K562 (cell line): ENCODE data around the gene MYO5C. TPM values are rescaled to one million over a fixed set of nuclear protein-coding genes. Genes with fewer than 3 reads are reported as not detected.

Experiments
- ELF4 ChIP-seq: fragments of 450-650 bp; formaldehyde crosslinking; IDR thresholded peaks from 2 replicates; pipeline ENCODE4 v1.4.0; 2022; ENCODE audit warnings: missing genetic modification characterization
- ETV1 ChIP-seq: fragments of 450-650 bp; conservative IDR thresholded peaks from 2 replicates; pipeline ENCODE4 v1.6.1; 2016; ENCODE audit warnings: missing genetic modification characterization, control low read depth, low read depth, missing compliant biosample characterization
- HMGN3 ChIP-seq: IDR thresholded peaks from 2 replicates; pipeline ENCODE4 v1.6.1; 2011; ENCODE audit warnings: borderline replicate concordance, low read depth, mild to moderate bottlenecking, mixed read lengths, low read length; ENCODE audit not compliant: insufficient read length; ENCODE audit errors: extremely low read depth
- HNRNPL ChIP-seq: fragments of 200-400 bp; formaldehyde crosslinking; IDR thresholded peaks from 2 replicates; pipeline ENCODE4 v1.6.1; 2017; ENCODE audit warnings: low read depth, mild to moderate bottlenecking, low read length
- PTRF ChIP-seq: fragments of 450-650 bp; IDR thresholded peaks from 2 replicates; pipeline ENCODE4 v1.6.1; 2016; ENCODE audit warnings: mild to moderate bottlenecking, missing genetic modification characterization, missing compliant biosample characterization
- SNRNP70 ChIP-seq: fragments of 200-400 bp; formaldehyde crosslinking; optimal IDR thresholded peaks from 2 replicates; pipeline ENCODE3; 2017; ENCODE audit warnings: low read depth, low read length
- ZKSCAN1 ChIP-seq: fragments of 150-350 bp; IDR thresholded peaks from 2 replicates; pipeline ENCODE4 v1.6.1; 2016; ENCODE audit warnings: low read depth, low read length
- ZNF140 ChIP-seq: fragments of 250-450 bp; sonication (Bioruptor Pico); IDR thresholded peaks from 2 replicates; pipeline ENCODE4 v1.8.0; 2021; ENCODE audit warnings: moderate library complexity, mild to moderate bottlenecking, inconsistent platforms
- ZNF766 ChIP-seq: fragments of 200-800 bp; sonication (Bioruptor generic); conservative IDR thresholded peaks from 2 replicates; pipeline ENCODE4 v1.6.1; 2016; ENCODE audit warnings: missing genetic modification characterization, missing compliant biosample characterization
- polyA plus RNA-seq, 8 experiments: library from polyadenylated mRNA; depleted of rRNA in 4 of 8; stranded (reverse) in 5 of 8; unstranded in 3 of 8; fragments of >200 nt; fragmentation: Nextera tagmentation in 2 of 8; fragmentation: Illumina TruSeq in 1 of 8; extraction: Ambion mirVana in 2 of 8; extraction: Trizol in 1 of 8; gene quantifications; 2 replicates each; pipeline versions ENCODE4 v1.2.1 to v1.2.3, GENCODE V29; 2011 to 2014; ENCODE audit warnings: inconsistent platforms in 1 of 8, missing spikeins in 1 of 8
- total RNA-seq, 7 experiments: library from RNA; depleted of rRNA in 6 of 7; stranded (reverse); fragments of >200 nt in 6 of 7; fragmentation: Illumina TruSeq in 2 of 7; extraction: Trizol in 2 of 7; gene quantifications; 2 replicates each; pipeline versions ENCODE4 v1.2.1 to v1.2.3, GENCODE V29; 2011 to 2021; ENCODE audit warnings: low replicate concordance in 1 of 7
- TF ChIP-seq, protein P1 (sequence below): fragments of 450-650 bp; IDR thresholded peaks from 2 replicates; pipeline ENCODE4 v1.6.1; 2016; ENCODE audit warnings: low read depth, mild to moderate bottlenecking, moderate library complexity
- TF ChIP-seq, protein P2 (sequence below): fragments of 250-450 bp; sonication (Bioruptor Pico); IDR thresholded peaks from 2 replicates; pipeline ENCODE4 v1.8.0; 2022; ENCODE audit warnings: moderate library complexity, mild to moderate bottlenecking, inconsistent platforms
- TF ChIP-seq, protein P3 (sequence below): sonication (generic); formaldehyde crosslinking; IDR thresholded peaks from 2 replicates; pipeline ENCODE4 v1.8.0; 2022; ENCODE audit warnings: mild to moderate bottlenecking, low read depth, missing genetic modification reagents
- TF ChIP-seq, protein P4 (sequence below): fragments of 450-650 bp; IDR thresholded peaks from 2 replicates; pipeline ENCODE4 v1.6.1; 2016; ENCODE audit warnings: borderline replicate concordance

The MYO5C gene
- total and polyA plus RNA-seq, 9 of the 15 experiments (the other 6 are each of a cell fraction or from before 2014, with no cell fraction given) = 0.01 to 0.24 TPM; not detected in 7

DNA sequence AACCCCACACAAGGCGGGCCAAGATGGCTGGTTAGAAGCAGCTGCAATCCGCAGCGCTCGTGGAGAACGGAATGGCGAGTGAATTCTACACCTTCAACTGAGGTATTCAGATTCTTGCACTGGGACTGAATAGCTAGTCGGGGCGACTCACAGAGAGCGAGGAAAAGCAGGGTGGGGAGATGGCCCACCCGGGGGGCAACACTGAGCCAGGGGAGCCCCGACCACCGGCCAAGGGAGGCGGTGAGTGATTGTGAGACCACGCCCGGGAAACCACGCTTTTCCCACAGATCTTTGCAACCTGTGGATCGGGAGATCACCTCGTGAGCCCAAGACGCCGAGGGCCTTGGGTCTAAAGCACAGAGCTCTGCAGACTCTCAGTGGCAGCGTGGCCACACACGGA lies 132.7 kb downstream of the MYO5C start (continued):
- TF ChIP-seq PTRF (tag) (no peak), HMGN3 (no peak), ELF4 (CRISPR knock-in tag) (no peak), ZNF140 (no peak), ETV1 (tag) (no peak), ZNF766 (CRISPR knock-in tag) (no peak), ZKSCAN1 (no peak), SNRNP70 (no peak), HNRNPL (no peak)
- TF ChIP-seq, protein P1, sequence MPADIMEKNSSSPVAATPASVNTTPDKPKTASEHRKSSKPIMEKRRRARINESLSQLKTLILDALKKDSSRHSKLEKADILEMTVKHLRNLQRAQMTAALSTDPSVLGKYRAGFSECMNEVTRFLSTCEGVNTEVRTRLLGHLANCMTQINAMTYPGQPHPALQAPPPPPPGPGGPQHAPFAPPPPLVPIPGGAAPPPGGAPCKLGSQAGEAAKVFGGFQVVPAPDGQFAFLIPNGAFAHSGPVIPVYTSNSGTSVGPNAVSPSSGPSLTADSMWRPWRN = no peak
- TF ChIP-seq, protein P2, sequence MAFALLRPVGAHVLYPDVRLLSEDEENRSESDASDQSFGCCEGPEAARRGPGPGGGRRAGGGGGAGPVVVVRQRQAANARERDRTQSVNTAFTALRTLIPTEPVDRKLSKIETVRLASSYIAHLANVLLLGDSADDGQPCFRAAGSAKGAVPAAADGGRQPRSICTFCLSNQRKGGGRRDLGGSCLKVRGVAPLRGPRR (CRISPR knock-in tag) = no peak
- TF ChIP-seq, protein P3, sequence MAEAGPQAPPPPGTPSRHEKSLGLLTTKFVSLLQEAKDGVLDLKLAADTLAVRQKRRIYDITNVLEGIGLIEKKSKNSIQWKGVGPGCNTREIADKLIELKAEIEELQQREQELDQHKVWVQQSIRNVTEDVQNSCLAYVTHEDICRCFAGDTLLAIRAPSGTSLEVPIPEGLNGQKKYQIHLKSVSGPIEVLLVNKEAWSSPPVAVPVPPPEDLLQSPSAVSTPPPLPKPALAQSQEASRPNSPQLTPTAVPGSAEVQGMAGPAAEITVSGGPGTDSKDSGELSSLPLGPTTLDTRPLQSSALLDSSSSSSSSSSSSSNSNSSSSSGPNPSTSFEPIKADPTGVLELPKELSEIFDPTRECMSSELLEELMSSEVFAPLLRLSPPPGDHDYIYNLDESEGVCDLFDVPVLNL (CRISPR knock-in tag) = no peak
- TF ChIP-seq, protein P4, sequence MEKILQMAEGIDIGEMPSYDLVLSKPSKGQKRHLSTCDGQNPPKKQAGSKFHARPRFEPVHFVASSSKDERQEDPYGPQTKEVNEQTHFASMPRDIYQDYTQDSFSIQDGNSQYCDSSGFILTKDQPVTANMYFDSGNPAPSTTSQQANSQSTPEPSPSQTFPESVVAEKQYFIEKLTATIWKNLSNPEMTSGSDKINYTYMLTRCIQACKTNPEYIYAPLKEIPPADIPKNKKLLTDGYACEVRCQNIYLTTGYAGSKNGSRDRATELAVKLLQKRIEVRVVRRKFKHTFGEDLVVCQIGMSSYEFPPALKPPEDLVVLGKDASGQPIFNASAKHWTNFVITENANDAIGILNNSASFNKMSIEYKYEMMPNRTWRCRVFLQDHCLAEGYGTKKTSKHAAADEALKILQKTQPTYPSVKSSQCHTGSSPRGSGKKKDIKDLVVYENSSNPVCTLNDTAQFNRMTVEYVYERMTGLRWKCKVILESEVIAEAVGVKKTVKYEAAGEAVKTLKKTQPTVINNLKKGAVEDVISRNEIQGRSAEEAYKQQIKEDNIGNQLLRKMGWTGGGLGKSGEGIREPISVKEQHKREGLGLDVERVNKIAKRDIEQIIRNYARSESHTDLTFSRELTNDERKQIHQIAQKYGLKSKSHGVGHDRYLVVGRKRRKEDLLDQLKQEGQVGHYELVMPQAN = no peak
